Neuron (in vitro differentiated cells): Measurements from ENCODE around the gene ARHGAP40.

ENCODE experiments used
- H2AFZ ChIP-seq: one replicate; pipeline ENCODE4 v1.6.1; 2013; ENCODE audit warnings: low read depth, mild to moderate bottlenecking, inconsistent platforms, low read length, moderate library complexity
- H3K27me3 ChIP-seq: one replicate; pipeline ENCODE4 v1.6.1; 2013; ENCODE audit warnings: low read length; ENCODE audit not compliant: insufficient read depth
- H3K36me3 ChIP-seq: one replicate; pipeline ENCODE4 v1.6.1; 2013; ENCODE audit warnings: low read length; ENCODE audit not compliant: insufficient read depth
- H3K4me1 ChIP-seq: one replicate; pipeline ENCODE4 v1.6.1; 2013; ENCODE audit warnings: low read length; ENCODE audit not compliant: insufficient read depth
- H3K4me3 ChIP-seq: 2 replicates; pipeline ENCODE4 v1.5.1; 2013; ENCODE audit warnings: mild to moderate bottlenecking, low read length, moderate library complexity
- H3K9me3 ChIP-seq: one replicate; pipeline ENCODE4 v1.6.1; 2013; ENCODE audit warnings: low read length

ARHGAP40 gene

GRCh38 chr20:38579921-38580320 lies 21.7 kb upstream of the ARHGAP40 start:
- H3K36me3 ChIP-seq = peaks cover 16% of the 10 kb centered on the region
- H2AFZ ChIP-seq = no peak overlapping the region
- no peaks in the 10 kb centered on the region for H3K27me3 ChIP-seq
- H3K4me1 ChIP-seq = no peaks in the 10 kb centered on the region
- no peaks in the 10 kb centered on the region for H3K9me3 ChIP-seq
- no peak overlapping the region for H3K4me3 ChIP-seq

DNA sequence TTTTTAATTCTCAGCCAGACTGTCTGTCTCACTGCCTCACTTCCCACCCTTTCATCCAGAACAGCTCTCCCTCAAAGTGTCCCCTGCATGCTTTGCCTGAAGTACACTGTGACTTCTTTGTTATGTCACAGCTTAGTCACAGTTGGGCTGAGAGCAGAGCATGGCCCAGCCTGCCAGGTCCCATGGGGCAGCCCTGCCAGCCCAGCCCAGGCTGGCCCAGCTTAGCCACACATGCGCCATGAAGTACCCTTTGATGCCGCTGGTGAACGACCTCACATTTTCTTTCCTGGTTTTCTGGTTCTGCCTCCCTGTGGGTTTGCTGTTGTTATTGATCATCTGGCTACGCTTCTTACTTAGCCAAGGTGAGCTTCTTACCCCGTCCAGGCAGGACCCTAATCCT lies 20.6 kb upstream of the ARHGAP40 start, which contains the start of gene ADIG:
Gene ADIG, plus strand, starts transcription at position 185 of the 400 bp plus-strand sequence. Its CDS starts 54 bp downstream, at position 239.
- H2AFZ ChIP-seq = no peak within 1 kb of the TSS
- H3K36me3 ChIP-seq = peaks cover 6% of the 10 kb centered on the region
- no peaks in the 10 kb centered on the region for H3K27me3 ChIP-seq
- no peaks in the 10 kb centered on the region for H3K9me3 ChIP-seq
- no peaks in the 10 kb centered on the region for H3K4me1 ChIP-seq
- H3K4me3 ChIP-seq = no peak within 1 kb of the TSS

DNA sequence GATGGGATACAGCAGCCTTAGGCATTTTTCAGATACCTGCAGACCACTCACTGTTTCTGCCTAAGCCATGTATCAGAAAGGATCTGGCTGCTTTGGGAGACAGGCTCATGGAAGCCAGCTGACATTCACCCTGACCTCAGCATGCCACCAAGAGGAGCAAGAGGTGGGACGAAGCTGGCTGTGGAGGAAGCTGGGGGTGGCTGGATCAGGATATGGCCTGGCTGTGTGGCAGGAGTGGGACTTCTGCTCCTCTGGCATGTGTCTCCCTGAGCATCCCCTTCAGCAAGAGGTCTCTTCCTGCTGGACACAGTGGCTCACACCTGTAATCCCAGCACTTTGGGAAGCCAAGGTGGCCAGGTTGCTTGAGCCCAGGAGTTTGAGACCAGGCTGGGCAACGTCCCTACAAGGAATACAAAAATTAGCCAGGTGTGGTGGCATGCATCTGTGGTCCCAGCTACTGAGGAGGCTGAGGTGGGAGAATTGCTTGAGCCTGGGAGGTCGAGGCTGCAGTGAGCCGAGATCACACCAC lies 19.7 kb upstream of the ARHGAP40 start:
- no peaks in the 10 kb centered on the region for H3K4me1 ChIP-seq
- H3K9me3 ChIP-seq = no peaks in the 10 kb centered on the region
- H2AFZ ChIP-seq = no peak overlapping the region
- H3K27me3 ChIP-seq = peaks cover 3% of the 10 kb centered on the region
- H3K4me3 ChIP-seq = no peak overlapping the region
- H3K36me3 ChIP-seq = no peaks in the 10 kb centered on the region

GRCh38 chr20:38583306-38583705 lies 18.3 kb upstream of the ARHGAP40 start:
- no peak overlapping the region for H3K4me3 ChIP-seq
- H3K27me3 ChIP-seq = peaks cover 3% of the 10 kb centered on the region
- H3K4me1 ChIP-seq = no peaks in the 10 kb centered on the region
- no peaks in the 10 kb centered on the region for H3K9me3 ChIP-seq
- no peaks in the 10 kb centered on the region for H3K36me3 ChIP-seq
- no peak overlapping the region for H2AFZ ChIP-seq

GRCh38 chr20:38584099-38584763 lies 17.4 kb upstream of the ARHGAP40 start:
- H3K9me3 ChIP-seq = no peaks in the 10 kb centered on the region
- H3K36me3 ChIP-seq = no peaks in the 10 kb centered on the region
- no peak overlapping the region for H3K4me3 ChIP-seq
- peaks cover 3% of the 10 kb centered on the region for H3K27me3 ChIP-seq
- no peak overlapping the region for H2AFZ ChIP-seq
- no peaks in the 10 kb centered on the region for H3K4me1 ChIP-seq

GRCh38 chr20:38585404-38586180 lies 16.0 kb upstream of the ARHGAP40 start:
- Histone ChIP-seq H3K27me3 (peaks cover 3% of the 10 kb centered on the region), H3K4me3 (no peak overlapping the region), H3K36me3 (no peaks in the 10 kb centered on the region), H3K9me3 (no peaks in the 10 kb centered on the region), H2AFZ (no peak overlapping the region), H3K4me1 (no peaks in the 10 kb centered on the region)

DNA sequence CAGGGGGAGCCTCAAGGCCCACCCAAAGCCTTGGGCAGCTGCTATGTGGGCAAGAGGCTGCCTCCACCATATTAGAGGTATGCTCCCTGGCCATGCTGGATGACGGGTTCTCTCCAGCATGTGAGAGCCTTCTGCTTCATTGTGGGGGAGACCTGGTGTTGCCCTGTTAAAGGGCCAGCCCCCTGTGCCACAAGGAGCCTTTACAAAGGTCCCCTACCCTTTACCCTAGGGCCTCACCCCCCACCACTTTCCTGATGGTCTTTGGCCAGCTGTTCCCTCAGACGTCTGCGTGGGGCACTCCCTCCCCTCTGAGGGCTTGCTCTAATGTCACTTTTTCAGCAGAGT lies 15.5 kb upstream of the ARHGAP40 start:
- no peak overlapping the region for H2AFZ ChIP-seq
- H3K36me3 ChIP-seq = no peaks in the 10 kb centered on the region
- H3K9me3 ChIP-seq = no peaks in the 10 kb centered on the region
- H3K27me3 ChIP-seq = peaks cover 3% of the 10 kb centered on the region
- no peak overlapping the region for H3K4me3 ChIP-seq
- no peaks in the 10 kb centered on the region for H3K4me1 ChIP-seq

DNA sequence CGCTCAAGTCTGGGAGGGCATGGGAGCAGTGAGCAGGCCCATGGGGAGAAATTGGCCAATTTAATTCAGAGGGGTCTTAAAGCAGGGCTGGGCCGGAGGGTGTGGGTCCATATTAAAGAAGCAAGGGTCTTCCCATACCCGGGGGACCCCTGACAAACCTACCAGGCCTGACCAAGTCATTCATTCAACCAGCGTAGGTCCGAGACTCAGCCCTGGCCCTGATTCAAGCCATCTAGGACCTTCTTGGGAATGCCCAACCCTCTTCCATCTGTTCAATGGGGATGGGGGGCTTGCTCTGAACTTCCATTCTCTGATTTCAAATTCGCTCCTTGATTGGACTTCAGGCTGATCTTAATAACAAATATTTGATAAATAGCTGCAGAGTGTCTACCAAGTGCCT lies 13.3 kb upstream of the ARHGAP40 start:
- H2AFZ ChIP-seq = no peak overlapping the region
- no peak overlapping the region for H3K4me3 ChIP-seq
- H3K9me3 ChIP-seq = no peaks in the 10 kb centered on the region
- no peaks in the 10 kb centered on the region for H3K36me3 ChIP-seq
- H3K27me3 ChIP-seq = peaks cover 3% of the 10 kb centered on the region
- no peaks in the 10 kb centered on the region for H3K4me1 ChIP-seq

DNA sequence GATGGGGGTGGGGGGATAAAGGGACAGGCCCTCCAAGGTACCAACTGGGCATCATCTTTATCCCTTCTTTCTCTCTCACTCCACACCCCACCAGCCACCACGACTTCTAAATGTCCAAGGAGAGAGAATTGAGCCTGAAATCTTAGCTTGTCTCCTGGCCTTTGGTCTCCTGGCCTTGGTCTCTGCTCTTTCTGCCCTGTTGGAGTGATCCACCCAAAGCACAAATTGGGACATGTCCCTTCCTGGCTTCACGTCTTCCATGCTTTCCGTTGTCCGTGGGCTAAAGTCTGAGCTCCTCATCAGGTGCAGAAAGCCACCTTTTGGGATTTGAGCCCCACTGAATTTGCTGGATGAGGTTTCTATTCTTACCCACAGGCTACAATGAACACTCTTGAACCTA lies 12.3 kb upstream of the ARHGAP40 start:
- Histone ChIP-seq H3K9me3 (no peaks in the 10 kb centered on the region), H3K4me1 (no peaks in the 10 kb centered on the region), H3K4me3 (no peak overlapping the region), H3K36me3 (no peaks in the 10 kb centered on the region), H2AFZ (no peak overlapping the region), H3K27me3 (peaks cover 3% of the 10 kb centered on the region)

- H3K27me3 ChIP-seq = peaks cover 3% of the 10 kb centered on the region
- H3K4me3 ChIP-seq = no peak overlapping the region
- H3K9me3 ChIP-seq = no peaks in the 10 kb centered on the region
- H2AFZ ChIP-seq = no peak overlapping the region
- H3K36me3 ChIP-seq = no peaks in the 10 kb centered on the region
- no peaks in the 10 kb centered on the region for H3K4me1 ChIP-seq
These were observed 11.5 kb upstream of the ARHGAP40 start for GRCh38 chr20:38589967-38590675.

- no peak overlapping the region for H2AFZ ChIP-seq
- no peaks in the 10 kb centered on the region for H3K36me3 ChIP-seq
- H3K4me1 ChIP-seq = no peaks in the 10 kb centered on the region
- no peak overlapping the region for H3K4me3 ChIP-seq
- H3K9me3 ChIP-seq = no peaks in the 10 kb centered on the region
- peaks cover 3% of the 10 kb centered on the region for H3K27me3 ChIP-seq
These were observed 10.7 kb upstream of the ARHGAP40 start for GRCh38 chr20:38590676-38591473.

- Histone ChIP-seq H2AFZ (no peak overlapping the region), H3K27me3 (peaks cover under 1% of the 10 kb centered on the region), H3K4me1 (no peaks in the 10 kb centered on the region), H3K9me3 (no peaks in the 10 kb centered on the region), H3K36me3 (no peaks in the 10 kb centered on the region), H3K4me3 (no peak overlapping the region)
These were observed 9.9 kb upstream of the ARHGAP40 start for GRCh38 chr20:38591474-38592410.
